IPS-18c (cell line): ENCODE results near the gene LMO1.

Experiments used
- H3K4me3 ChIP-seq: 2 replicates; pipeline ENCODE4 v1.7.0; 2013; ENCODE audit warnings: low read depth, mild to moderate bottlenecking, low read length, moderate library complexity; ENCODE audit not compliant: insufficient read depth
- H3K9me3 ChIP-seq: one replicate; pipeline ENCODE4 v1.6.1; 2013; ENCODE audit warnings: mild to moderate bottlenecking, low read length, moderate library complexity; ENCODE audit not compliant: control insufficient read depth, insufficient read depth

Gene LMO1

DNA sequence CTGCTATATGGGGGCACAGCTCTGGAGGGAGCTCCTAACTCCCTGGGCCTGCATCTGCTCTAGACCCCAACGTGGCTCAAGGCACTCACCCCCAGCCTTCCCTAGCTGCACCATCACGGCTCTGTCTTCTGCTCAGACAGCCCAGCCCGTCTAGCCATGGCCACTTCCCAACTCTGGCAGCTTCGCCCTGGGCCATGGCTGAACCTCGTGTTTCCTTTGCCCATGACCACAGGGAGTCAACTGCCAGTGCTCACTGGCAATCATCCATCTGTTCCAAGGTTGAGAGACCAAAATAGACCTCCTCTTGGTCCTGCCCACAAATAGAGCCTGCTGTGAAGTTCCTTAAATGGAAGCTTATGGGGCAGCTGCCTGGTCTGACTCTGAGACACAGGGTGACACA lies 5.4 kb downstream of the LMO1 start:
- Histone ChIP-seq H3K4me3 (no peak overlapping the region), H3K9me3 (no peaks in the 10 kb centered on the region)

- no peak overlapping the region for H3K4me3 ChIP-seq
Measured at GRCh38 chr11:8257003-8257664, 6.5 kb downstream of the LMO1 start.

DNA sequence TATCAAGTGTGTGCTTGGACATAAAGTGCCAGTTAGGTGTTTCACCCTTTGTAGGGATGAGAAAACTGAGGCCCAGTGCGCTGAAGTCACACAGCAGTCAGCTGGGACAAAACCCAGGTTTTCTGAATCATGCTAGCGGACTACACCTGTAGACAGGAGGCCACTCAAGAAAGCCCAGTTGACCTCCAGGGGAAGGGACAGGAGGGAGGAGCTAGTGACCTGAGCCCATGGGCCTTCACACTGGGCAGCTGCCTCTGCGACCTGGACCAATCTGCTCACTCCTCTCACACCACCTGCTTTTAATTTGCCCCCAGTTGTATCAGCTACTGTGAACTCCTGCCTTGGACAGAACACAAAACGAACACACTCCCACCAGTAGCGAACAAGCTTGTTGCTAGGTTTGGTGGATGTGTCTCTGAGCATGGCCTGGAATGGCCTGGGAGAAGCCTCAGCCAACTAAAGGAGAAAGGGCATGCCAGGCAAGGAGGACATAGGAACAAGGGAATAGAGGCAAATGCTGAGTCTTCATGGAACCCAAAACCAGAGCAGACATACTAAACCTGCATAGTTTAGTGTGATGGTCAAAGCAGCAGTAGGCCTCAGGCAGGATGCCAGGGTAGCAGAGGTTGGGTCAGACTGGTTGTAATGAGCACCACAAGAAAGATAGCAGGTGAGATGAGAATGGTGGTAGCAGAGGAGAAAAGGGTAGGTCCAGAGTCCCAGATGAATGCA lies 7.2 kb downstream of the LMO1 start:
- H3K9me3 ChIP-seq, result no peaks in the 10 kb centered on the region
- no peak overlapping the region for H3K4me3 ChIP-seq

More at GRCh38 chr11:8257003-8257664, 6.5 kb downstream of the LMO1 start:
- no peaks in the 10 kb centered on the region for H3K9me3 ChIP-seq

- H3K4me3 ChIP-seq, result no peak overlapping the region
- no peaks in the 10 kb centered on the region for H3K9me3 ChIP-seq
Measured at GRCh38 chr11:8253566-8253965, 10.1 kb downstream of the LMO1 start.

- H3K9me3 ChIP-seq, result no peaks in the 10 kb centered on the region
- no peak overlapping the region for H3K4me3 ChIP-seq
Measured at GRCh38 chr11:8252946-8253345, 10.7 kb downstream of the LMO1 start.

DNA sequence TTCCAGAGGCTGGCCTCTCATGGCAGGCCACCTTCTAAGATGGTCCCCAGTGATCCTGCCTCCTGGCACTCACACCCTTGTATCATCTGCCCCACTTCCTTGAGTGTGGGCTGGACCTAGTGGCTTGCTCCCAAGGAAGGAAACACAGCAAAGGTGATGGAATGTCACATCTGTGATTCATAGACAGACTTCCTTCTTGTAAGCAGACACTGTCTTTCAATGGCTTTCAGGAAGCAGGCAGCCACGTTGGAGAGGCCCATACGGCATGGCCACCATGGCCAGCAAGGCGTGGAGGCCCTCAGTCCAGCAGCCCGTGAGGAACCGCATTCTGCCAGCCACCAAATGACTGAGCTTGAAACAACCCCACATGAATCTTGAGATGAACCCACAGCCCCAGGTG lies 11.3 kb downstream of the LMO1 start:
- Histone ChIP-seq H3K4me3 (no peak overlapping the region), H3K9me3 (no peaks in the 10 kb centered on the region)

DNA sequence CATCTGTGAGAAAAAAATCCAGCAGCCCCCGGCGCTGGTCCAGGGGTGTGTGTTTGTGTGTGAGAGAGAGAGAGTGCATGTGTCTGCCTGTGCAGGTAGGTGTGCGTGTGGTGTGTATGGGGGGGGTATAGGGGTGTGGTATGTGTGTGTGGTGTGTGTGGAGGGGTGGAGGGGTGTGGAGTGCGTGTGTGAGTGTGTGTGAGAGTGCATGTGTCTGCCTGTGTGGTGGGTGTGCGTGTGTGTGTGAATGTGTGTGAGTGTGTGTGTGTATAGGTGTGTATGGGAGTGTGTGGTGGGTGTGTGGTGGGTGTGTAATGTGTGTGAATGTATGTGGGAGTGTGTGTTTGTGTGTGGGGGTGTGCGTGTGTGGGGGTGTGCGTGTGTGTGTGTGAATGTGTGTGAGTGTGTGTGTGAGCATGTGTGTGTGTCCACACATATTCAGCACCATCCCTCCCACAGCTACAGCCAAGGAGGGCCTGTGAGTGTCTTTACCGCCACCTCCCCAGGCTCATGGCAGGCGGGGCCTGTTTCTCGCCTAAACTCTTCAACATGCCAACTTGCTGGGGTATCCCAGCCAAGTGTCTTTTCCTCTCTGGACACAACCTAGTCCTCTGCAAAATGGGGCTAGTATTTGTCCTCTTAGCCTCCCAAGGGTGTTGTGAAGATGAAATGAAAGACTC lies 11.9 kb downstream of the LMO1 start:
- H3K9me3 ChIP-seq, result no peaks in the 10 kb centered on the region
- no peak overlapping the region for H3K4me3 ChIP-seq

GRCh38 chr11:8250981-8251615 lies 12.6 kb downstream of the LMO1 start:
- Histone ChIP-seq H3K9me3 (peaks cover 2% of the 10 kb centered on the region), H3K4me3 (no peak overlapping the region)

DNA sequence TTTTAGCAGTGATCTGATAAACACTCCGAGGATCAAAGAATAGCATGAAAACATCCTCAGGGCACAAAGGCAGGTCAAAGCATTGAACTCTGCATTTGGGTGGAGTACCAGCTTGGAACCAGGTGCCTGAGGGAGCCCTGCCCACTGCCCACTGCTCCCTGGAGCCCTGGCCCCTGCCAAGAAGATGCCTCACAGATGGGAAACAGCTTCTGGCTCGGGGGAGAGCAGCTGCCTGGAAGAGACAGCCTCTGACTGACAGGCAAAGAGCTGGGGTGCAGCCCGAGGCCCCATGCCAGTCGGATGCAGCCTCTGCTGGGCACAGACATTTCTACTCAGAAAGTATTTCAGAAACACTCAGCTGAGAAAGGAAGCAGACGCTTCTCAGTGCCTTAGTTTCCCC lies 13.2 kb downstream of the LMO1 start:
- Histone ChIP-seq H3K9me3 (peaks cover 2% of the 10 kb centered on the region), H3K4me3 (no peak overlapping the region)

DNA sequence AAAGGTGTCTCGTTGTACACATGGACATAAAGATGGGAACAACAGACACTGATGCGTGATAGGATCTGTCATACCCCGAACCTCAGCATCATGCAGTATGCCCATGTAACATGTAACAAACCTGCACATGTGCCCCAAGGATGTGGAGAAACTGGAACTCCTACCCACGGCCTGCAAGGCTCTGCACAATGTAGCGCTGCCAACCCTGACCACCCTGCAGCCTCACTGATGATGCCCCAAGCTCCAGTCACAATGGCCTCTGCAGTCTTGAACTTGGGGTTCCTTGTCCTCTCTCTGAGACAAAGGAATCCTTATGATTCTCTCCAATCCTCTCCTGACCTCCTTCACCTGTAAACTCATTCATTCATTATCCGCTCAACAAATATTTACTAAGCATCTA lies 14.2 kb downstream of the LMO1 start:
- Histone ChIP-seq H3K4me3 (no peak overlapping the region), H3K9me3 (peaks cover 2% of the 10 kb centered on the region)

GRCh38 chr11:8248786-8249185 lies 14.9 kb downstream of the LMO1 start:
- Histone ChIP-seq H3K4me3 (no peak overlapping the region), H3K9me3 (peaks cover 2% of the 10 kb centered on the region)

GRCh38 chr11:8247312-8247711 lies 16.4 kb downstream of the LMO1 start:
- Histone ChIP-seq H3K9me3 (peaks cover 2% of the 10 kb centered on the region), H3K4me3 (no peak overlapping the region)

- Histone ChIP-seq H3K9me3 (peaks cover 2% of the 10 kb centered on the region), H3K4me3 (no peak overlapping the region)
Measured at GRCh38 chr11:8243458-8243857, 20.2 kb downstream of the LMO1 start.

DNA sequence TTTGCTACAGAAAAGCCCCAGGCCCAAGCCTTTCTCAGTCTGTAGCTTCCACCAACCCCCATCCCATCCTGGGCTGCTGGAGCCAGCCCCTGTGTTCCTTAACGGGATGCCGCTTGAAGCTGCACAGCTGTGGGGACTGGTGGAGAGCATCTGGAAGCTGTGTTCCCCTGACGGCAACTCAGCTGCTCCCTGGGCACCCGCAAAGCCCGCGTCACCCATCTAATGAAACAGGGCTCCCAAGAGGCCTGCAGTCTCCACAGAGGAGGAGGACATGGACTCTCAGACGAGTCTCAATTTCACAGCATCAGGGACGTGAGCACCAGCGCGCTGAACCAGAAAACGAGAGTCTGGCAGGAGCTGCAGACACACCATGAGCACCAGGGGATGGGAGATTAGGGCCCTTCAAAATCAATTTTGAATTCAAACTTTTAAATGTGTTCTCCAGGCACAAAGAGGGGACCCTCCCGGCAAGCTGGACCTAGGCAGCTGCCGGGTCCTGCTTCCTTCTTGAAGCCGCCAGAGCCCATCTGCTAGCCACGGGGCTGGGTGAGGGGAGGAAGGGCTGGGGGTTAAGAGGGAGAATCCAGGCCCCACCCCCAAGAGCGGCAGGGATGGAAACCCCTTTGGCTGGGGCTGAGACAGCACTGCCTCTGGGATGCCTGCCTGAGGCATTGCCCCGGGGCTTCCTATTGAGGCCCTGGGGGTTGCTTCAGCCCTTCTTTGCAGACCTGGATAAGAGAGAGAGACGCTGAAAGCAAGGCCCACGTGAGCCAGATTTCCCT lies 21.0 kb downstream of the LMO1 start:
- H3K9me3 ChIP-seq, result peaks cover 2% of the 10 kb centered on the region

GRCh38 chr11:8242118-8242475 lies 21.6 kb downstream of the LMO1 start:
- Histone ChIP-seq H3K4me3 (no peak overlapping the region), H3K9me3 (peaks cover 2% of the 10 kb centered on the region)

More for the DNA sequence above, 21.0 kb downstream of the LMO1 start:
- no peak overlapping the region for H3K4me3 ChIP-seq

GRCh38 chr11:8241373-8242117 lies 22.1 kb downstream of the LMO1 start:
- no peak overlapping the region for H3K4me3 ChIP-seq
- H3K9me3 ChIP-seq, result peaks cover 2% of the 10 kb centered on the region
